IMR-90 (cell line): ENCODE data around the gene SH3GL2. TPM values are rescaled to one million over a fixed set of nuclear protein-coding genes. Genes with fewer than 3 reads are reported as not detected.

Source experiments
- ATAC-seq: fragments of 200-7000 bp; cut with Tn5 transposase; 2 replicates; pipeline ENCODE4 v1.9.1; 2020; ENCODE audit warnings: low read depth, mild to moderate bottlenecking, moderate library complexity
- BruUV-seq: library from RNA; stranded (reverse); fragments of 400-500 nt; replicated peaks from 2 replicates; lab custom pipeline; 2021; lab: Mats Ljungman, UMichigan
- CTCF ChIA-PET: fragments of 300-600 bp; formaldehyde crosslinking; extraction: SDS; loops from one replicate; lab custom pipeline; 2021; ENCODE audit warnings: antibody characterized with exemption; lab: Yijun Ruan, JAX
- POLR2A ChIA-PET: fragments of 300-600 bp; sonication (Branson Sonifier 250); formaldehyde crosslinking; loops from one replicate; lab custom pipeline; 2022; ENCODE audit warnings: antibody characterized with exemption; ENCODE audit not compliant: unreplicated experiment; lab: Charles Lee
- DNase-seq: peaks from one replicate; pipeline ENCODE4 v3.0.0; 2013
- H2AFZ ChIP-seq: replicated peaks from 2 replicates; pipeline ENCODE3; 2013; ENCODE audit warnings: low read length, mild to moderate bottlenecking; ENCODE audit not compliant: poor library complexity
- H2AK5ac ChIP-seq: 2 replicates; pipeline ENCODE4 v1.6.1; 2013; ENCODE audit warnings: low read depth, low read length, inconsistent platforms
- H2AK9ac ChIP-seq: replicated peaks from 2 replicates; pipeline ENCODE3; 2013; ENCODE audit warnings: mild to moderate bottlenecking, low read depth, low read length, moderate library complexity; ENCODE audit not compliant: poor library complexity
- H2BK120ac ChIP-seq: 2 replicates; pipeline ENCODE4 v1.6.1; 2013; ENCODE audit warnings: low read depth, low read length, inconsistent platforms
- H2BK15ac ChIP-seq: 3 replicates; pipeline ENCODE4 v1.6.1; 2013; ENCODE audit warnings: low read depth, low read length, inconsistent platforms
- H2BK20ac ChIP-seq: 2 replicates; pipeline ENCODE4 v1.6.1; 2013; ENCODE audit warnings: low read depth, mild to moderate bottlenecking, inconsistent platforms, low read length, moderate library complexity
- H2BK5ac ChIP-seq: 2 replicates; pipeline ENCODE4 v1.6.1; 2013; ENCODE audit warnings: mild to moderate bottlenecking, low read depth, low read length, inconsistent platforms; ENCODE audit not compliant: poor library complexity, severe bottlenecking
- H3K14ac ChIP-seq: replicated peaks from 2 replicates; pipeline ENCODE4 v1.6.1; 2013; ENCODE audit warnings: low read depth, low read length, inconsistent platforms
- H3K18ac ChIP-seq: 2 replicates; pipeline ENCODE4 v1.6.1; 2013; ENCODE audit warnings: low read depth, low read length, control low read depth
- H3K23ac ChIP-seq: 2 replicates; pipeline ENCODE4 v1.6.1; 2013; ENCODE audit warnings: low read depth, low read length, inconsistent platforms
- H3K27ac ChIP-seq: 2 replicates; pipeline ENCODE4 v1.5.1; 2013; ENCODE audit warnings: mild to moderate bottlenecking, control low read depth, low read length; ENCODE audit not compliant: insufficient read depth
- H3K27me3 ChIP-seq: 2 replicates; pipeline ENCODE4 v1.6.1; 2013; ENCODE audit warnings: low read length; ENCODE audit not compliant: control insufficient read depth, insufficient read depth
- H3K36me3 ChIP-seq: 2 replicates; pipeline ENCODE4 v1.6.1; 2013; ENCODE audit warnings: low read length, mixed read lengths; ENCODE audit not compliant: control insufficient read depth, insufficient read depth
- H3K4ac ChIP-seq: 2 replicates; pipeline ENCODE4 v1.6.1; 2013; ENCODE audit warnings: low read depth, low read length, inconsistent platforms
- H3K4me1 ChIP-seq: 2 replicates; pipeline ENCODE4 v1.6.1; 2013; ENCODE audit warnings: low read length, mixed read lengths; ENCODE audit not compliant: control insufficient read depth, insufficient read depth
- H3K4me2 ChIP-seq: 2 replicates; pipeline ENCODE4 v1.6.1; 2013; ENCODE audit warnings: low read depth, mild to moderate bottlenecking, control low read depth, low read length, moderate library complexity
- H3K4me3 ChIP-seq: 2 replicates; pipeline ENCODE4 v1.5.1; 2013; ENCODE audit warnings: low read depth, mild to moderate bottlenecking, control low read depth, low read length, moderate library complexity; ENCODE audit not compliant: insufficient read depth
- H3K56ac ChIP-seq: 2 replicates; pipeline ENCODE4 v1.6.1; 2013; ENCODE audit warnings: low read length, inconsistent platforms; ENCODE audit not compliant: insufficient read depth; ENCODE audit errors: extremely low read depth
- H3K79me1 ChIP-seq, 2 experiments: 2 replicates each; pipeline ENCODE4 v1.6.1; 2013; ENCODE audit warnings: low read length in 2 of 2, inconsistent platforms in 1 of 2, low read depth in 1 of 2
- H3K9ac ChIP-seq: 2 replicates; pipeline ENCODE4 v1.6.1; 2013; ENCODE audit warnings: low read depth, low read length, control low read depth
- H3K9me1 ChIP-seq: 2 replicates; pipeline ENCODE4 v1.6.1; 2013; ENCODE audit warnings: low read length, inconsistent platforms; ENCODE audit not compliant: insufficient read depth
- H3K9me3 ChIP-seq: 2 replicates; pipeline ENCODE4 v1.6.1; 2013; ENCODE audit warnings: low read length; ENCODE audit not compliant: control insufficient read depth, insufficient read depth
- H4K20me1 ChIP-seq: 2 replicates; pipeline ENCODE4 v1.6.1; 2013; ENCODE audit warnings: low read length, inconsistent platforms; ENCODE audit not compliant: insufficient read depth
- H4K5ac ChIP-seq: 2 replicates; pipeline ENCODE4 v1.6.1; 2013; ENCODE audit warnings: mild to moderate bottlenecking, low read depth, low read length, control low read depth
- H4K8ac ChIP-seq, 2 experiments: 2 replicates each; pipeline ENCODE4 v1.6.1; 2013; ENCODE audit warnings: low read depth in 2 of 2, low read length in 2 of 2, control low read depth in 1 of 2, inconsistent platforms in 1 of 2
- H4K91ac ChIP-seq: 2 replicates; pipeline ENCODE4 v1.6.1; 2013; ENCODE audit warnings: low read depth, low read length, inconsistent platforms; ENCODE audit not compliant: insufficient read depth
- BHLHE40 ChIP-seq: fragments of 150-350 bp; IDR thresholded peaks from 2 replicates; pipeline ENCODE4 v1.6.1; 2016; ENCODE audit warnings: mild to moderate bottlenecking, low read depth, low read length
- CEBPB ChIP-seq: IDR thresholded peaks from 2 replicates; pipeline ENCODE4 v1.6.1; 2012; ENCODE audit warnings: low read depth, low read length, improper control_type of control experiment
- CHD1 ChIP-seq: IDR thresholded peaks from 2 replicates; pipeline ENCODE4 v1.6.1; 2012; ENCODE audit warnings: low read depth, low read length, improper control_type of control experiment
- CTCF ChIP-seq: conservative IDR thresholded peaks from 2 replicates; pipeline ENCODE4 v1.5.1; 2012; ENCODE audit warnings: mild to moderate bottlenecking, low read depth, low read length, improper control_type of control experiment
- ELK1 ChIP-seq: fragments of 150-350 bp; IDR thresholded peaks from 2 replicates; pipeline ENCODE4 v1.6.1; 2016; ENCODE audit warnings: low read depth, mild to moderate bottlenecking, low read length, moderate library complexity, borderline replicate concordance
- FOS ChIP-seq: fragments of 150-350 bp; IDR thresholded peaks from 2 replicates; pipeline ENCODE4 v1.6.1; 2016; ENCODE audit warnings: low read depth, low read length
- MAFK ChIP-seq: IDR thresholded peaks from 2 replicates; pipeline ENCODE4 v1.6.1; 2012; ENCODE audit warnings: low read depth, low read length, improper control_type of control experiment
- MAZ ChIP-seq: IDR thresholded peaks from 2 replicates; pipeline ENCODE4 v1.6.1; 2012; ENCODE audit warnings: low read depth, mild to moderate bottlenecking, low read length, improper control_type of control experiment, moderate library complexity, borderline replicate concordance
- MXI1 ChIP-seq: IDR thresholded peaks from 2 replicates; pipeline ENCODE4 v1.6.1; 2012; ENCODE audit warnings: low read depth, mild to moderate bottlenecking, low read length, moderate library complexity, borderline replicate concordance
- NFE2L2 ChIP-seq: fragments of 150-350 bp; IDR thresholded peaks from 2 replicates; pipeline ENCODE4 v1.6.1; 2016; ENCODE audit warnings: low read depth, mild to moderate bottlenecking, low read length
- POLR2A ChIP-seq: IDR thresholded peaks from 2 replicates; pipeline ENCODE4 v1.6.1; 2012; ENCODE audit warnings: mild to moderate bottlenecking, low read depth, low read length
- RAD21 ChIP-seq: IDR thresholded peaks from 2 replicates; pipeline ENCODE4 v1.6.1; 2012; ENCODE audit warnings: low read length, improper control_type of control experiment
- RCOR1 ChIP-seq: IDR thresholded peaks from 2 replicates; pipeline ENCODE4 v1.6.1; 2012; ENCODE audit warnings: mild to moderate bottlenecking, low read length, improper control_type of control experiment; ENCODE audit not compliant: insufficient replicate concordance
- RFX5 ChIP-seq: IDR thresholded peaks from 2 replicates; pipeline ENCODE4 v1.8.0; 2012; ENCODE audit warnings: low read depth, mild to moderate bottlenecking, low read length, moderate library complexity
- SMC3 ChIP-seq: fragments of 150-350 bp; IDR thresholded peaks from 2 replicates; pipeline ENCODE4 v1.6.1; 2016; ENCODE audit warnings: low read depth, mild to moderate bottlenecking, antibody characterized with exemption, low read length, moderate library complexity
- USF2 ChIP-seq: fragments of 150-350 bp; IDR thresholded peaks from 2 replicates; pipeline ENCODE4 v1.6.1; 2017; ENCODE audit warnings: mild to moderate bottlenecking, antibody characterized with exemption, low read length, low read depth
- WGBS, 2 experiments: methylation state at CpG; one replicate each; pipeline versions ENCODE4 v1.1.5 to v1.1.7; 2013; ENCODE audit warnings: missing lambda C conversion rate in 2 of 2; ENCODE audit not compliant: insufficient read length in 1 of 2; ENCODE audit errors: extremely low coverage in 2 of 2; 5-methylcytosine and 5-hydroxymethylcytosine counted together
- dilution Hi-C: fragments of 300-500 bp; cut with HindIII; formaldehyde crosslinking; loops from one replicate; pipeline ENCODE4 v1.14.3; 2018; ENCODE audit warnings: low sequenced_read_pairs; ENCODE audit not compliant: unreplicated experiment
- in situ Hi-C: fragments of 300-500 bp; cut with MboI; formaldehyde crosslinking; loops from 3 replicates; pipeline ENCODE4 v1.14.3; 2019; ENCODE audit warnings: low sequenced_read_pairs, inconsistent platforms, mixed read lengths
- intact Hi-C: fragments of 100-400 bp; cut with micrococcal nuclease; formaldehyde crosslinking; loops from 2 replicates; pipeline ENCODE4 v1.10.0; 2022
- polyA plus RNA-seq, 3 experiments: library from polyadenylated mRNA; depleted of rRNA; stranded (reverse); fragments of >200 nt; gene quantifications; 2 replicates each; pipeline ENCODE4 v1.2.3, GENCODE V29; 2012; ENCODE audit warnings: low replicate concordance in 1 of 3
- total RNA-seq: library from RNA; depleted of rRNA; stranded (reverse); fragments of >200 nt; gene quantifications from 2 replicates; pipeline ENCODE4 v1.2.3, GENCODE V29; 2012

The SH3GL2 gene
- total and polyA plus RNA-seq, 2 of the 4 experiments (the other 2 are of a cell fraction), result under 0.01 to 0.05 TPM

- no peaks in the 10 kb centered on the region for H3K79me1 ChIP-seq
Observed at GRCh38 chr9:17556255-17556654, 22.6 kb upstream of the SH3GL2 start.

More at GRCh38 chr9:17556255-17556654, 22.6 kb upstream of the SH3GL2 start:
- no peak overlapping the region for H3K27ac ChIP-seq
- no peak overlapping the region for H3K14ac ChIP-seq
- H3K9me3 ChIP-seq, result no peaks in the 10 kb centered on the region
- H3K27me3 ChIP-seq, result peaks cover 2% of the 10 kb centered on the region; the same call in 1 of the 2 replicates
- no peak overlapping the region for H2BK20ac ChIP-seq
- CTCF ChIA-PET, result no interaction called here
- H3K9me1 ChIP-seq, result no peaks in the 10 kb centered on the region
- no peak overlapping the region for H3K4me2 ChIP-seq
- no peak overlapping the region for H3K18ac ChIP-seq
- ATAC-seq (no peak), DNase-seq (no peak)
- H2BK120ac ChIP-seq, result no peak overlapping the region
- POLR2A ChIA-PET, result no interaction called here
- dilution Hi-C loops (no loop called here), intact Hi-C loops (loop anchor here (10.0 kb wide), 1 partner anchor 379 kb away; no protein-coding TSS in a partner anchor), in situ Hi-C loops (no loop called here)
- no peaks in the 10 kb centered on the region for H4K20me1 ChIP-seq
- no peaks in the 10 kb centered on the region for H3K36me3 ChIP-seq
- H3K9ac ChIP-seq, result no peak overlapping the region
- H2AK9ac ChIP-seq, result no peak overlapping the region
- no peak overlapping the region for H2BK15ac ChIP-seq
- H3K4ac ChIP-seq, result no peak overlapping the region
- TF ChIP-seq CHD1, result no peak
- no peak for TF ChIP-seq ELK1
- no peak for TF ChIP-seq CTCF
- no peak for TF ChIP-seq RCOR1
- TF ChIP-seq MAZ, result no peak
- TF ChIP-seq NFE2L2, result no peak
- TF ChIP-seq USF2, result no peak
- no peak for TF ChIP-seq MAFK
- TF ChIP-seq POLR2A, result no peak
- no peak for TF ChIP-seq MXI1
- no peak for TF ChIP-seq RAD21
- TF ChIP-seq CEBPB, result no peak
- no peak for TF ChIP-seq BHLHE40
- no peak for TF ChIP-seq SMC3
- TF ChIP-seq FOS, result no peak
- no peak for TF ChIP-seq RFX5
- H3K4me1 ChIP-seq, result no peaks in the 10 kb centered on the region
- WGBS, 2 experiments, result no CpG with 5 or more reads among the region's 8 CpGs
- no peak overlapping the region for H2AK5ac ChIP-seq
- H4K8ac ChIP-seq, result no peak overlapping the region
- BruUV-seq, result no TSS peak
- no peak overlapping the region for H2BK5ac ChIP-seq
- H2AFZ ChIP-seq, result no peak overlapping the region
- no peak overlapping the region for H3K56ac ChIP-seq
- no peak overlapping the region for H3K23ac ChIP-seq
- H4K91ac ChIP-seq, result no peak overlapping the region
- no peak overlapping the region for H3K4me3 ChIP-seq
- no peak overlapping the region for H4K5ac ChIP-seq
